Muscle layer of colon (tissue), 2 donors: ENCODE data around the gene FOXL2NB.
"Not testable (repeated sequence)": the region's sequence is repeated elsewhere in the genome, so short reads cannot be mapped to it uniquely, and the experiment has no call there.

ENCODE experiments used
- H3K27ac ChIP-seq: one replicate; pipeline ENCODE4 v1.7.0; 2013; ENCODE audit warnings: low read depth, mild to moderate bottlenecking, low read length, moderate library complexity
- H3K27me3 ChIP-seq, 2 donors: one replicate each; pipeline ENCODE4 v1.7.0; 2013; ENCODE audit warnings: low read length in 2 of 2, mild to moderate bottlenecking in 2 of 2; ENCODE audit not compliant: insufficient read depth in 2 of 2, control insufficient read depth in 1 of 2
- H3K36me3 ChIP-seq: one replicate; pipeline ENCODE4 v1.7.0; 2013; ENCODE audit warnings: mild to moderate bottlenecking, low read length; ENCODE audit not compliant: insufficient read depth
- H3K4me1 ChIP-seq: one replicate; pipeline ENCODE4 v1.7.0; 2013; ENCODE audit warnings: mild to moderate bottlenecking, low read length; ENCODE audit not compliant: insufficient read depth
- H3K4me3 ChIP-seq, 2 donors: one replicate each; pipeline ENCODE4 v1.7.0; 2013; ENCODE audit warnings: low read length in 2 of 2, low read depth in 1 of 2, mild to moderate bottlenecking in 1 of 2, moderate library complexity in 1 of 2
- H3K9ac ChIP-seq: one replicate; pipeline ENCODE4 v1.7.0; 2013; ENCODE audit warnings: low read length
- H3K9me3 ChIP-seq: one replicate; pipeline ENCODE4 v1.7.0; 2013; ENCODE audit warnings: mild to moderate bottlenecking, low read length
- donor health status: abdominal sarcoma.
- donor health status: Adenocarcinoma of cecum.

FOXL2NB gene

DNA sequence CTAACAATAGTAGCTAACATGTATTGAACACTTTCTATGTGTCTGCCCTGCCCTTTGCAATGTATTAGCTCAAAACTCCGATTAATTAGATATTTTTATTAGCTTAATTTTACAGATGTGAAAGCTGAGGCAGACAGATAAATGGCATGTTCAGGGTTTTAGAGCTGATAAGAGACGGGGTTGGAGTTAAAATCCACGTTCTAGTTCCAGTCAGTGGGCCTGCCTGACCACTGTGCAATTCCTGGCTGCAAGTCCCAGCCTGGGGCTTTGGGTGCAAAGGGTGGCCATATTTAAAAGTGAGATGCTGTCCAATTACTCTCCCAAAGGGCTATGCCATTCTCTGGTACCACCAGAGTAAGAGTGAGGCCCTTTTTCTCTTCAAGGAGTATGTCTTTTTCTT lies 33.3 kb upstream of the FOXL2NB start:
- H3K9me3 ChIP-seq = no peaks in the 10 kb centered on the region
- no peaks in the 10 kb centered on the region for H3K36me3 ChIP-seq
- peaks cover 5% of the 10 kb centered on the region for H3K4me1 ChIP-seq
- no peak overlapping the region for H3K27ac ChIP-seq
- H3K9ac ChIP-seq = no peak overlapping the region
- no peaks in the 10 kb centered on the region for H3K27me3 ChIP-seq
- no peak overlapping the region for H3K4me3 ChIP-seq

DNA sequence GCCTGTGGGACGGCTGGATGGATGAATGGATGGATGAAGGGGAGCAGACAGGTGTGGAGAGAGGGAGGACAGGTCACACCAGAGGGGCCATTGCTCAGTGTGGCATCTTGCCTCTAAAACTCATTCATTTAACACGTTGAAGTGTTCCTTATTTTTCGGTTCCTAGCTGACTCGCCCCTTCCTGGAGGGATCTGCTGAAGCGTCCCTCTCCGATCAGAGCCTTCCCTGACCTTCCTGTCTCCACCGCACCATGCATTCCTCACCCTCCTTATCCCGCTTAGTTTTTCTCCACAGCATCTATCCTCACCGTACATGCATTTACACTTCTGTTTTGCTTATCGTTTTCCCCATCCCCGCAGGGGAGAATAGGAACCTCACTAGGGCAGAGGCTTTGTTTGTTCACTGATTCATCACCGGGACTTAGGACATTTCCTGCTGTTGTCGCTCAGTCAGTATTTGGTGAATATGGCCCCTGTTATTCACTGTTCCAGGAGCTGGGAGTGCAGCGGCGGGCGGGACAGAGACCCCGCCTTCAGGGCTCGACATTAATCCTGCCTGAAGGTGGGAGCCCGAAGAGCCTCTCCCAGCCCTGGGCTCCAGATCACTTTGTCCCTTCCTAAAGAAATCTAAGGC lies 32.0 kb upstream of the FOXL2NB start:
- no peak overlapping the region for H3K9ac ChIP-seq
- H3K27ac ChIP-seq = peak overlapping the region; percentile 13
- peaks cover 5% of the 10 kb centered on the region for H3K4me1 ChIP-seq
- no peaks in the 10 kb centered on the region for H3K36me3 ChIP-seq
- peak overlapping the region; percentile 62 to 85 for H3K4me3 ChIP-seq
- H3K27me3 ChIP-seq = no peaks in the 10 kb centered on the region
- H3K9me3 ChIP-seq = no peaks in the 10 kb centered on the region

DNA sequence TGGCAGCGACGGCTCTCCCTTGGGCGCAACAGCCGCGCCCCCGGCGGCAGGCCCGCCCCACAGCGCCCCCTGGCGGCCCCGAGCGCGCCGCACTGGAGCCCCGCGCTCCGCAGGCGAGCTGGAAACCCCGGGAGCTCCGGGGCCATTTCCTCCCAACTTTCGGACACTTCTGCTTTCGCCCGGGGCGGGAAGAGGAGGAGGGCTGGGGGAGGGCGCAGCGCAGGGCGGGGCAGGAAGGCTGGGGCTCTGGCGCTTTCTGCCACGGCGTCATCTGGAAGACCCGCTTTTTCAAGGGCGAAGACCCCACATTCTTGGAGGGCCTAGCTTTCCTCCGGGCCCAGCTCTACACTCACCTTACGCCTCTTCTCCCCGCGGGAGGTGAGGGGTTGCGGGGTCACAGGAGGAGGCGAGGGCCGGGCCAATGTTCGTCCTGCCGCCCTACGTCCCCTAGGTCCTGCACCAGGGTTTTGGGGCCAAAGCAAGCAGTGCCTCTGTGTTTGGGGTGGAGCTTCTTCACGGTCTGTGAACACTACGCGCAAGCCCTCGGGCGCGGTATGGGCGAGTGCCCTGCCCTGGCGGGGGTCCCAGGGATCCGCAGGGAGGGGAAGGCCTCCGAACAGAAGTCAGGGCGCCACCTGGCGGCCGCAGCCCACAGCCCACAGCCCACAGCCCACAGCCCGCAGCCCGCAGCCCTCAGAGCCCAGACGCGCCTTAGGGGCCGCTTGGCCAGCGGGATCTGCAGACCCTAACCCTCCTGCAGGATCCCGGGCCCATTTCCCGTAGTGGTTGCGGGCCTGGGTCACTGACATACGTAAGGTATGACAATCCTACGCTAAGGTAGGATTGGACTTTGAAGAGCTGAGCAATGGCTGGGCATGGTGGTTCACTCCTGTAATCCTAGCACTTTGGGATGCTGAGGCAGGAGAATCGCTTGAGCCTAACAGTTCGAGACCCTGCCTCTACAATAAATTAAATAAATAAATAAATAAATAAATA lies 31.2 kb upstream of the FOXL2NB start:
- Histone ChIP-seq H3K4me1 (peaks cover 5% of the 10 kb centered on the region), H3K27me3 (no peaks in the 10 kb centered on the region), H3K4me3 (peak overlapping the region; percentile 62 to 85), H3K9ac (peak overlapping the region; percentile 86), H3K27ac (peak overlapping the region; percentile 83), H3K36me3 (no peaks in the 10 kb centered on the region), H3K9me3 (no peaks in the 10 kb centered on the region)

DNA sequence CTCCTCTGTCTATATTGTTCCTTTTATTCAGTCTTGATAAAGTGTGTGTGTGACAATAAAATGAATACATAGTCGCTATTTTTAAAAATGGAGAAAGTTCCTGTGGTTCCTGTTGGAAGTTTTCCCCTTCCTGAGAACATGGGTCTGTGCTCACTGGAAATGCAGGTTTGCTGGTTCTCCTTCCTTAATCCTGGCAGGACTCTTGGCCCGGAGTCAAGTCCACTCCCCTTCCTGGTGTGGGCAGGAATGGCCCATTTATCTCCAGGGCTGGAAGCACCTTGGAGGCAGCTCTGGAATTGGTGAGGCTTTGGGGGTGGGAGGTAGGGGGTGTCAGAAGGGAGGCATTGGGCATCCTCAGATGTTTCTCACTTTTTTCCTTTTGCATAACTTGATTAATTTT lies 30.2 kb upstream of the FOXL2NB start:
- H3K9me3 ChIP-seq = no peaks in the 10 kb centered on the region
- no peaks in the 10 kb centered on the region for H3K36me3 ChIP-seq
- no peak overlapping the region for H3K9ac ChIP-seq
- peaks cover 5% of the 10 kb centered on the region for H3K4me1 ChIP-seq
- no peaks in the 10 kb centered on the region for H3K27me3 ChIP-seq
- H3K4me3 ChIP-seq = no peak overlapping the region
- no peak overlapping the region for H3K27ac ChIP-seq

DNA sequence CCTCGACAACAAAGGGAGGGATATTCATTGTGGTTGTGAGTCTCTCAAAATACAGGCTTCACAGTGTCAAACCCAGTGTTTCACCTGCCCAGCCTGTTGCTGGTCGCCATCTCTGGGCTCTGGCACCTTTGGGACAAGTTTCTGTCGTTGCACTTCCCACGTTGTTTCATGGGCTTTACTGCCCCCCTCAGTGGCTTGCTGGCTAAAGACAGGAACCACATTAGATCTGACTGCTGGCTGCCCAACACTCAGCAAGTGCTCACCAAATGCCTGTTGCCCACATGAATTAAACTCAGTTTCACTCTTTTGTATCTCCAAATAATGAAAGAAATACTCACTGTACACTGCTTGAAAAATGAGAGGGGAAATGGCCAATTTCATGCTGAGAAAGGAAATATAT lies 27.7 kb upstream of the FOXL2NB start:
- Histone ChIP-seq H3K9ac (no peak overlapping the region), H3K4me3 (no peak overlapping the region), H3K27me3 (peaks cover 0 to 6% of the 10 kb centered on the region in 2 donors)

DNA sequence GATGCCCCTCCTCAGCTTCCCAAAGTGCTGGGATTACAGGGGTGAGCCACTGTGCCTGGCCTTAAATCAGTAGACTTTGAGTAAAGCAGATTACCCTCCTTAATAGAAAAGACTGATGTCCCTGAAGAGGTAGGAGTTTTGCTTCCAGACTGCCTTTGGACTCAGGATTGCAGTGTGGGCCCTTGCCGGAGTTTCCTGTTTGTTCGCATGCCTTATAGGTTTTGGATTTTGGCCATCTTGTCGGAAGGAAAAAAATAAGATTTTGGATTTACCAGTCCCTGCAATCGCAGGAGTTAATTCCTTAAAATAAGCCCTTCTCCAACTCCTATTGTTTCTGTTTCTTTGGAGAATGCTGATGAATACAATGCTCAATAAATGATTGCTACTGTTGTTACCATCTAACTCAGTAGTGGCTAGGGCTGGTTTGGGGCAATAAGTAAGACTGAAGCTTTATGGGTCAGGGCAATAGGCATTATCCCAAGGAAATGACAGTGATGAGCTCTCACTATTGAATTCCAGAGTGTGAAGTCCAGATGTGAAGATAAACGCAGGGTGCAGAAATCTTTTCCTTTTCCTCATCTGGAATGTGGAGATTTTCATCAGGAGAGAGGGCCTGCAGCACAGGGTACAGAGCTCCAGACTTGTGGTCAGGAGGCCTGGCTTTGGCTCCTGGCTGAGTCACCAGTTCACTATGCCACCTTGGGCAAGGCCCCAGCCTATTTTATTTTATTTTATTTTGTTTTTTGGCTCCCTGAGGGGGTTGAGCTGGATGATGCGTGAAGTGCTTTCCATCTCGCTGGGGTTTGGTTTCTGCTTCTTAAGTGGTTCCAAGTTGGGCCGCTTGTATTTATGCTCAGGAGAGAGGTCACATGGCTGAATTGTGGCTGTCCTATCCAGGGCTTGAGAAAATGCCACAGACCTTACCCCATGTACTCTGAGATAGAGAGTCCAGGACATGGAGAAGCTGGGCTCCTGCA lies 25.4 kb upstream of the FOXL2NB start:
- H3K9ac ChIP-seq = no peak overlapping the region

More for the DNA sequence above, 27.7 kb upstream of the FOXL2NB start:
- Histone ChIP-seq H3K9me3 (no peaks in the 10 kb centered on the region), H3K4me1 (peaks cover 5% of the 10 kb centered on the region), H3K36me3 (no peaks in the 10 kb centered on the region), H3K27ac (no peak overlapping the region)

DNA sequence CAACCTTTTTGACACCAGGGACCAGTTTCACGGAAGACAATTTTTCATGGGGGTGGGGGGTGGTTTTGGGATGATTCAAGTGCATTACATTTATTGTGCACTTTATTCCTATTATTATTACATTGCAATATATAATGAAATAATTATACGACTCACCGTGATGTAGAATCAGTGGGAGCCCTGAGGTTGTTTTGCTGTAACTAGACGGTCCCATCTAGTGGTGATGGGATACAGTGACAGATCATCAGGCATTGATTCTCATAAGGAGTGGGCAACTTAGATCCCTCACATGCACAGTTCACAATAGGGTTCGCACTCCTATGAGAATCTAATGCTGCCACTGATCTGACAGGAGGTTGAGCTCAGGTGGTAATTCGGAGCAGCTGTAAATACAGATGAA lies 24.6 kb upstream of the FOXL2NB start:
- not testable (repeated sequence) for H3K9me3 ChIP-seq, H3K9ac ChIP-seq, H3K36me3 ChIP-seq, H3K27me3 ChIP-seq, H3K4me3 ChIP-seq, H3K27ac ChIP-seq, H3K4me1 ChIP-seq

More for the DNA sequence above, 25.4 kb upstream of the FOXL2NB start:
- H3K27me3 ChIP-seq = peaks cover 0 to 6% of the 10 kb centered on the region in 2 donors
- H3K27ac ChIP-seq = no peak overlapping the region
- H3K4me1 ChIP-seq = no peaks in the 10 kb centered on the region
- no peaks in the 10 kb centered on the region for H3K36me3 ChIP-seq
- no peaks in the 10 kb centered on the region for H3K9me3 ChIP-seq
- H3K4me3 ChIP-seq = no peak overlapping the region

DNA sequence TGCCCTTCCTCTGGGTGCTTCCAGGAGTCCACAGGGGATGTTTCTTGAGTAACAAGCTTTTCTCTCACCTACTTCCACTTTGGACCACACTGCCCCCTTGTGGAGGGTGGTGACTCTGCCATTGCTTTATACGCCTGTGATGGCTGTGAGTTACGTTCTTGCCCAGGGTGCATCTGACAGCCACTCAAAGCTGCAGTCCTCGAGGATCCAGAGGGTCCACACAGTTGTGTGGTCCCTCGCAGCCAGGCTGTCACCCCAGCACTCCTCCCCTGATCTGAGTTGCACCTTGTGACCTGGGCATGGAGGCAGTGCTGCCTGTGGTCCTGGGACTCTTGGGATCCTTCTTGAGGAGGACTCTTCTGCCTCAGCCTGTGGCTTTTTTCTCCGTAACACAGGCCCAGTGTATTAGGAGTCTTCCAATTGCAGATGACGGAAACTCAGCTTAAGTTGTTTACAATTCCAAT lies 23.5 kb upstream of the FOXL2NB start:
- Histone ChIP-seq H3K9ac (no peak overlapping the region), H3K27ac (no peak overlapping the region), H3K27me3 (peaks cover 0 to 6% of the 10 kb centered on the region in 2 donors), H3K4me3 (no peak overlapping the region), H3K9me3 (no peaks in the 10 kb centered on the region), H3K4me1 (no peaks in the 10 kb centered on the region), H3K36me3 (no peaks in the 10 kb centered on the region)

DNA sequence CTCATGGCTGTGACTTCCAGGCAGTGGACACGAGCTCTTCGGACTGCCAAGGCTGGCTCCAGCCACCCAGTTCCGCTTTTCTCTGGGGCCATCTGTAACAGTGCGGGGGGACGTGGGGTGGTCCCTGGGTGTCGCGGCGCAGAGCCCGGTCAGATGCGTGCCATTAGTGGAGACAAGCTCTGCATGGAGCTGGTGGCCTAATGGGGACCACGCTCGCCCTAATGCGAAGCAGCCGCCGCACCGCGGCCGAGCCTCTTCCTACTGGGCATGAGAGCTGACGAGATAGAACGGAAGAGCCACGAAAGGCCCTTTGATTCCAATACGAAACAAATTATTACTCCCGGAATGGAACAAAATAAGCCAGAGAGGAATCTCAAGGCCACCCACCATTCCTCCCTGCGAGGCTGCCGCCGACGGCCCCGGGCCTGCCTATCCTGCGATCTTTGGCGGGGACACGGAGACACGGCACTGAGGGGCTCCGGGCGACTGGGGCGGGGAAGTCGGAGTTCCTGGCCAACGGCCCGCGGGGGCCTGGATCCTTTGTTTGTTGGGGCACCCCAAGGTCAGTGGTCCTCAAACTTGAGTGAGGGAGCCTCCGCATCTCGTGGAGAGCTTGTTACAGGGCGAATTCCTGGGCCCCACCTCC lies 18.2 kb upstream of the FOXL2NB start:
- Histone ChIP-seq H3K27ac (no peak overlapping the region), H3K4me3 (no peak overlapping the region), H3K9ac (no peak overlapping the region), H3K36me3 (no peaks in the 10 kb centered on the region), H3K27me3 (peaks cover 0 to 3% of the 10 kb centered on the region in 2 donors), H3K9me3 (no peaks in the 10 kb centered on the region), H3K4me1 (no peaks in the 10 kb centered on the region)

DNA sequence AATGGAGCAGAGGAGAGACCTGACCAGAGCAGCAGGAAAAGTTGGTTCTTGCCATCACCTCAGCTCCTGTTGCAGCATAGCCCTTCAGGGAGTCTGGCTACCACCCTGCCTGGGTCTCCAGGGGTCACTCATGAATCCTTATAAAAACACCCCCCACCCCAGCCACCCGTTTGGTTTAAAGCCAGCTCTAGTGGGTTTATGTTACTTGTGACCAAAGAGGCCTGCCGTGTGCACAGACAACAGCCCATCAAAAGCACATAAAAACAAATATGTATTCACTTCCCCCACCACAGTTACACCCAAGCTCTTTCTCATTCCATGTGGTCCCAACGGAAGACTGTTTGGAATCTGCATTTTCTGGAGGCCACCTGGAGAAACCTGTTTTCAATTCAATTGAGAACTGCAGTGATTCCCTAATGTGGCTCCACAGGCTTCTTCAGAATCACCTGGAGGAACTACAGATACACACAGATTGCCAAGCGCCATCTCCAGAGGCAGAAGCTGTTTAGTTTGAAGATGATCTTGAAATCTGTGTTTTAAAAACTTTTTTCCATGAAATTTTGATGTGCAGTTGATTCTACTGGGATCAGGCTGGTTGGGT lies 13.8 kb upstream of the FOXL2NB start:
- Histone ChIP-seq H3K36me3 (no peaks in the 10 kb centered on the region), H3K4me1 (peaks cover 17% of the 10 kb centered on the region), H3K27me3 (peaks cover 18 to 27% of the 10 kb centered on the region in 2 donors), H3K27ac (no peak overlapping the region), H3K9ac (no peak overlapping the region), H3K4me3 (no peak overlapping the region), H3K9me3 (no peaks in the 10 kb centered on the region)
